Fibroblast of villous mesenchyme (primary cell): ENCODE measurements around the gene GPR153. TPM values are rescaled to one million over a fixed set of nuclear protein-coding genes. Genes with fewer than 3 reads are reported as not detected.

Source experiments
- DNase-seq: peaks from one replicate; pipeline ENCODE4 v3.0.0-alpha.2; 2010; ENCODE audit warnings: low read depth
- H3K4me3 ChIP-seq: 2 replicates; pipeline ENCODE4 v1.5.1; 2011; ENCODE audit warnings: low read depth, mild to moderate bottlenecking, low read length
- total RNA-seq: library from RNA; depleted of rRNA; stranded (reverse); fragments of >200 nt; gene quantifications from 2 replicates; pipeline ENCODE4 v1.2.3, GENCODE V29; 2012
- TF ChIP-seq, protein P1 (sequence below): IDR thresholded peaks from 2 replicates; pipeline ENCODE4 v1.5.1; 2012; ENCODE audit warnings: low read depth, mild to moderate bottlenecking, low read length; ENCODE audit not compliant: insufficient read depth

The GPR153 gene
- total RNA-seq, 1 donor = 5.2 TPM

DNA sequence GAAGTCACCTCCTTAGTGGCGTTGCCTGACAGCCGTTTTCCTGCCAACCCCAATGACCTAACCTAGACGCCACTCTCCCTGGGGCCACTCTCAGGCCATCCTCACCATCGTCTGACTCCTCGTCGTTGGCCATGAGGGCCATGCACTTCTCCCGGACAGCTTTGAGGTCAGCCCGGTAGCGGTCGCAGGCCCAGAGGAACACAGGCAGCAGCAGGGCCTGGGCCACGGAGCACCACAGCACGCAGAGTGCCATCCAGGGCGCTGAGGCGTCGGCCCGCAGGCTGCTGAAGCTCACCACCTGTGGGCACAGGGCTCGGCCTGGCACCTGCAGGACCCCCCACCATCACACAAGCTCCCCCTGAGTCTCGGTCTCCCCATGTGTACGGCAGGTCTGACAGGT is 9.7 kb downstream of the GPR153 start:
- TF ChIP-seq, protein P1, sequence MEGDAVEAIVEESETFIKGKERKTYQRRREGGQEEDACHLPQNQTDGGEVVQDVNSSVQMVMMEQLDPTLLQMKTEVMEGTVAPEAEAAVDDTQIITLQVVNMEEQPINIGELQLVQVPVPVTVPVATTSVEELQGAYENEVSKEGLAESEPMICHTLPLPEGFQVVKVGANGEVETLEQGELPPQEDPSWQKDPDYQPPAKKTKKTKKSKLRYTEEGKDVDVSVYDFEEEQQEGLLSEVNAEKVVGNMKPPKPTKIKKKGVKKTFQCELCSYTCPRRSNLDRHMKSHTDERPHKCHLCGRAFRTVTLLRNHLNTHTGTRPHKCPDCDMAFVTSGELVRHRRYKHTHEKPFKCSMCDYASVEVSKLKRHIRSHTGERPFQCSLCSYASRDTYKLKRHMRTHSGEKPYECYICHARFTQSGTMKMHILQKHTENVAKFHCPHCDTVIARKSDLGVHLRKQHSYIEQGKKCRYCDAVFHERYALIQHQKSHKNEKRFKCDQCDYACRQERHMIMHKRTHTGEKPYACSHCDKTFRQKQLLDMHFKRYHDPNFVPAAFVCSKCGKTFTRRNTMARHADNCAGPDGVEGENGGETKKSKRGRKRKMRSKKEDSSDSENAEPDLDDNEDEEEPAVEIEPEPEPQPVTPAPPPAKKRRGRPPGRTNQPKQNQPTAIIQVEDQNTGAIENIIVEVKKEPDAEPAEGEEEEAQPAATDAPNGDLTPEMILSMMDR = no peak
- DNase-seq = no peak
- H3K4me3 ChIP-seq = no peak overlapping the region

DNA sequence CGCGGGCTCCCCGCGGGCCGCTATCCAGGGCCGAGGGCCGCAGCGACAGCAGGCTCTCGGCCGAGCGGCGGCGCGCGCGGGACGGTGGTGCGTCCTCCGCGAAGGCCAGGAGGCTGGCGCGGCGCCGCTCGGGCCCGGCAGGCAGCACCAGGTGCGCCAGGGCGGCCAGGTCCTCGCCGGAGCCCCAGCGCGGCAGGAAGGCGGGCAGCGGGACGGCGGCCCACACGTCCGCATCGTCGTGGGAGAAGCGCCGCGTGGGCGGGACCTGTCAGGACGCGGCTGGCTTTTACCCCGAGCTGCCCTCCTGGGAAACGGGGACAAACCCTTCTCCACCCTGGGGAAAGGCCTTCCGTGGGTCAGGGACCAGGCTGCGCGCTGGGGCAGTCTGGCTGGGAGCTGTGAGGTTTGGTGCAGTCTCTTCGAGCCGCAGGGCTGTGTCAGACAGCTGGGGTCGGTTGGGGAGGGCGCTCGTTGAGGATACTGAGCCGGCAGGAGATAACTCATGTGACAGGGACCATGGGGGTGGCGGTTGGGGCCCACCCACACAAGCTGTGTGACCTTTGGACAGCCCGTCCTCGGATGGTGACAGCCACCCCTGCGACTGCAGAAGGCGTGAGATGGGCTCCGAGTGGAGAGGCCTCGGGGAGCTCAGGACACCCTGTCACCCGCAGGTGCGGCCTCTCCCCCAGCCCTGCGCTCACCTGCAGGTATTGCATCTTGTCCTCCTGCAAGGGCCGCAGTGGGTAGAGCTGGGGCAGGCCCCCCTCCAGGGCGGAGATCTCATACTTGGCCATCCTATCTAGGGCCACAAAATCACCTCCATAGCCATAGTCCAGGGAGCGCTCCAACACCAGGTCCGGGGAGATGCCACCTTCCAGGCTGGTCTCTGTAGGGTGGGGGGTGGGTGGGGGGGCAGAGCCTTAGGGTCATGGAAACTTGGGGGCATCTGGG is 10.9 kb downstream of the GPR153 start:
- no peak overlapping the region for H3K4me3 ChIP-seq
- TF ChIP-seq, protein P1 = no peak
- DNase-seq = no peak

DNA sequence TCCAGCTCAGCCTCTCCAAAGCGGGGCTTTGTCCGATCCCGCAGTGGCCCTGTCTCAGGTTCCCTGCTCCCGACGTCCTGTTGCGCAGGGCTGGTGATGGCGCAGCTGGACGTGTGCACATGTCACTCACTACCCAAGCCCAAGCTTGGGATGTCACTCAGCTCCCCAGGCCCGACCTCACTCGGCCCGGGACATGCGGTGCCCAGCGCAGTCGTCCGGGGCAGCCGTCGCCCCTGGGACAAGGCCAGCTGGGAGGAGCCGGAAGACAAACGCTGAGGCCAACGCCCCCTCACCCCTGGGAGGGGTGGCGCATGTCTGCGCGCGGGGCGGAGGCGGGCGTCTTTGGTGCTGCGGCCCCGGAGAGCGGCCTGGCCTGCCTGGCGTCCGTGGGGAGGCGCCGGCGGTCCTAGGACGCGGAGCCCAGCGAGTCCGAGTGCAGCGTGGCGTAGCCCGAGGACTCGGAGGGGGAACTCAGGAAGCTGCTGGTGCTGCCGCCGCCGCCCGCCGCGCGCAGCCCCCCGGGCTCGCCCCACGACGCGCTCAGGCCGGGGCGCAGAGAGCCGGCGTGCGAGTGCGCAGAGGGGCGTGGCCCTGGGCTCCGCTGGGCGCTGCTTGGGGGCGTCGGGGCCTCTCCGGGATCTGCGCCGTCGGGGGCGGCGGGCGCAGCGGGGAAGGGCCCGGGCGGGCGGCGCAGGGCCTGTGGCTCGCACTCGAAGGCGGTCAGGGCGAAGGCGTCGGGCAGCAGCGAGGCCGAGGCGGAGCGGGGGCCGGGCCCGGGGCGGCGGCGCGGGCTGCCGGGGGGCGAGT is 11.8 kb downstream of the GPR153 start:
- no peak overlapping the region for H3K4me3 ChIP-seq
- no peak for DNase-seq
- TF ChIP-seq, protein P1 = no peak

DNA sequence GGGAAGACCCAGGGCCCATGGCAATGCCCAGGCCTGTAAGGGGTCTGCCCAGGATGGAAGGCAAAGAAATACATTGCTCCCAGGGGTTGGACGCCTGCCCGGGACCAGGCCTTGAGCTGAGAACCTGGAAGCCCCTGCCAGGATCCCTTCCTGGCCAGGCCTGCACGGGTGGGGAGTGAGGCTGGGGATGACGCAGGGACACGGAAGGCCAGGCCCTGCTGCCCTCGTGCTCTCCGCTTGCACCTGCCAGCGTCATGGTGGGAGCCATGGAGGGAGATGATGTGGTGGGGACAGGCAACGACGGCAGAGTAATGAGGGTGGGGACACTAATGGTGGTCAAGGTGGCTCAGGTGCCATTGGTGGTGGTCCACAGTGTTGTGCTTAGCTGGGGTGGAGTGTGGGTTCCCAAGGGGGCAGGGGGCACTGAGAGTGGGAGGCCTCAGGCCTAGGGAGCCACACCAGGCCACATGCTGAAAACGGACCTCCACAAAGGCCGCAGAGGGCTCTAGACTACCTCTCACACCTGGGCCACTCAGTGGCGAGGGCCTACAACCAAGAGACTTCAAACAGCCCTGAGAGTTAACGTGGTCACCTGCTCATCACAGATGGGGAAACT is 12.6 kb downstream of the GPR153 start:
- H3K4me3 ChIP-seq = no peak overlapping the region
- no peak for DNase-seq
- TF ChIP-seq, protein P1 = no peak

DNA sequence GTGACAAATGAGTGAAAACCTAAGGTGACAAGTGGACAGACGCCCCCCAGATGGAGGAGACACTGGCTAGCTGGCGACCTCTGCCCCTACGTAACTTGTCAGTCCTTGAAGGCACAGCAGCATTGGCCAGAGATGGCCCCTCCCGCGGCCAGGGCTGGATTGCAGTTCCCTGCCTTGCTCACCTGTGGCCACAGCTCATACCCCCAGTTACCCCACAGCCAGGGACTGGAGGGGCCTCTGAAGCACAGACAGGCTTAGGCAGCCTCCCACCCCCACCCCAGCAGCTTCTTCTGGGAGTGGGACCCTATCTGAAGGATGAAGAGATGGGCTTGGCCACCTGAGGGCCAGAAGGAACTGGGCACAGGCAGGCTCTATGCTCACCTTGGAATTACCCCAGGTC is 13.2 kb downstream of the GPR153 start:
- TF ChIP-seq, protein P1 = no peak
- no peak for DNase-seq
- H3K4me3 ChIP-seq = no peak overlapping the region
